HAP-1 (cell line): ENCODE data around the gene RAMACL.
"Not testable (repeated sequence)": the region's sequence is repeated elsewhere in the genome, so short reads cannot be mapped to it uniquely, and the experiment has no call there.

Experiments used
- DNase-seq, 2 experiments: peaks; one replicate each; pipeline ENCODE4 v3.0.0-alpha.2; 2016 to 2020; ENCODE audit warnings: low spot score in 2 of 2
- H3K27me3 ChIP-seq: fragments of 250-450 bp; sonication (Bioruptor Pico); 2 replicates; pipeline ENCODE4 v1.5.1; 2020; ENCODE audit warnings: low read depth, mild to moderate bottlenecking, moderate library complexity
- H3K36me3 ChIP-seq: fragments of 250-450 bp; sonication (Bioruptor Pico); replicated peaks from 2 replicates; pipeline ENCODE4 v1.5.1; 2020; ENCODE audit warnings: mild to moderate bottlenecking
- H3K4me1 ChIP-seq: fragments of 250-450 bp; sonication (Bioruptor Pico); 2 replicates; pipeline ENCODE4 v1.5.1; 2020; ENCODE audit warnings: mild to moderate bottlenecking
- H3K4me3 ChIP-seq: fragments of 250-450 bp; sonication (Bioruptor Pico); 2 replicates; pipeline ENCODE4 v1.5.1; 2020; ENCODE audit warnings: mild to moderate bottlenecking, moderate library complexity
- H3K9me3 ChIP-seq: fragments of 250-450 bp; sonication (Bioruptor Pico); 2 replicates; pipeline ENCODE4 v1.5.1; 2020; ENCODE audit warnings: mild to moderate bottlenecking, moderate library complexity
- in situ Hi-C: fragments of 300-500 bp; cut with MboI; formaldehyde crosslinking; loops from 3 replicates; pipeline ENCODE4 v1.14.3; 2020; ENCODE audit warnings: low sequenced_read_pairs, inconsistent platforms, mixed read lengths

The RAMACL gene

DNA sequence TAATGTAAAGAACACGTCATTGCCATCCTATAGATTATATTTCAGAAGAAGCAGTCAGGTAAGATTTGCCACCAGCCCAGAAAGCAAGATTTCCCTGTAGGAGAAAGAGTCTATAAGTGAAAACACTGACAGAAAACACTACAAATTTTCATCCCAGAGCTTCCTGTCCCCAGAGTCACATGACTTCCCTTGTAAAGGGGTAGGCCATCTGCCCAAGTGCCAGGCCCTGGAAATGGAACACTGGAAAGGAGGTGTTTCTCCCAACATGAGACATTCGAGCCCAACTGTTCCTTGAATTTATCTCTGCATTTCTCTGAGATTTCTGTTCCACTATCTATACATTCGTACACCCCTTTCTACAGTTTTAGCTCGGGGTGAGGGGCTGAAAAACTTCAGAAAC is 46.9 kb downstream of the RAMACL start:
- Histone ChIP-seq H3K4me1 (no peaks in the 10 kb centered on the region), H3K36me3 (no peaks in the 10 kb centered on the region), H3K27me3 (no peaks in the 10 kb centered on the region), H3K9me3 (no peaks in the 10 kb centered on the region), H3K4me3 (no peak overlapping the region)
- no peak for DNase-seq
- in situ Hi-C loops, result no loop called here

DNA sequence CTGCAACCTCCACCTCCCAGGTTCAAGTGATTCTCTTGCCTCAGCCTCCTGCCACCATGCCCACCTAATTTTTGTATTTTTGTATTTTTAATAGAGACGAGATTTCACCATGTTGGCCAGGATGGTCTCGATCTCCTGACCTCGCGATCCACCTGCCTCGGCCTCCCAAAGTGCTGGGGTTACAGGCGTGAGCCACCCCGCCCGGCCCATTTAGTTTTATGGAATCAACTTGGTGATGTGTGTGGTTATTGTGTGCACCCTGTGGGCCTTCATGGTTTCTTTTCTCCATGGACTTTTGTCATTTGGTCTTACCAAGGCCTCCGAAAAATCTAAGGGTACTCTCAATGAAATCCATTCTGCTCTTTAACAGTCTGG is 47.5 kb downstream of the RAMACL start:
- H3K9me3 ChIP-seq, in situ Hi-C loops: not testable (repeated sequence)

DNA sequence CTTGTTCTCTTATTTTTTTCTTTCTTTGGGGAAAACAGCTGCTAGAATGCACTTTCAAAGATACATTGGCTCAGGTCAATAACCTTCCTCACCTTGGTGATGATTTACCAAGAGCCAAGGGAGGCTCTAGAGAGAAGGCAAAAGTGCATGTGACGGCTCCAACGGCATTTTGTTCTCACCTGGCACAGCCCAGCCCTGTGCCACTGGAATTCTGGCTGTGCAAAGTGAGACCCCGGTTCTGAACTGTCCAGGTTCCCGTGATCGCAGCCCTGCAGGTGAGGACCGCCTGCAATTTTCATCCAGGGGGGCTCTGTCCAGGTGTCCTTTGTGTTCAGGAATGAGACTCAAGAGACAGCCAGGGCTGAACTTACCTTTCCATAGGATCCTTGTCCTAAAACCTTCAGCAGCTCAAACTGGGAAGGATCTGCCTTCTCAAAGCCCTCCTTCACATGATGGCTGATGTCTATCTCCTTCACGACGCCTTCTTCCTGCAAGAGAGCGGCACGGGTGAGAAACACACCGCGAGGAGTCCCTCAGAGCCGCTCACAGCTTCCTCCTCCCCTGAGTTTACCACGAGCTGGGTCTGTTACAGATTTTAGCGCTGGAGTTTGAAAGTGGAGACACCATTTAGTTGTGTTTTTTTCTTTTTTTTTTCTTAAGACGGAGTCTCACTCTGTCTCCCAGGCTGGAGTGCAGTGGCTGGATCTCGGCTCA is 48.0 kb downstream of the RAMACL start:
- no peaks in the 10 kb centered on the region for H3K9me3 ChIP-seq
- no peak overlapping the region for H3K4me3 ChIP-seq
- no peaks in the 10 kb centered on the region for H3K4me1 ChIP-seq
- in situ Hi-C loops, result no loop called here
- DNase-seq, result no peak
- H3K36me3 ChIP-seq, result no peaks in the 10 kb centered on the region
- H3K27me3 ChIP-seq, result no peaks in the 10 kb centered on the region

More for the DNA sequence above, 47.5 kb downstream of the RAMACL start:
- H3K36me3 ChIP-seq, H3K4me3 ChIP-seq, H3K27me3 ChIP-seq, DNase-seq, H3K4me1 ChIP-seq: not testable (repeated sequence)

DNA sequence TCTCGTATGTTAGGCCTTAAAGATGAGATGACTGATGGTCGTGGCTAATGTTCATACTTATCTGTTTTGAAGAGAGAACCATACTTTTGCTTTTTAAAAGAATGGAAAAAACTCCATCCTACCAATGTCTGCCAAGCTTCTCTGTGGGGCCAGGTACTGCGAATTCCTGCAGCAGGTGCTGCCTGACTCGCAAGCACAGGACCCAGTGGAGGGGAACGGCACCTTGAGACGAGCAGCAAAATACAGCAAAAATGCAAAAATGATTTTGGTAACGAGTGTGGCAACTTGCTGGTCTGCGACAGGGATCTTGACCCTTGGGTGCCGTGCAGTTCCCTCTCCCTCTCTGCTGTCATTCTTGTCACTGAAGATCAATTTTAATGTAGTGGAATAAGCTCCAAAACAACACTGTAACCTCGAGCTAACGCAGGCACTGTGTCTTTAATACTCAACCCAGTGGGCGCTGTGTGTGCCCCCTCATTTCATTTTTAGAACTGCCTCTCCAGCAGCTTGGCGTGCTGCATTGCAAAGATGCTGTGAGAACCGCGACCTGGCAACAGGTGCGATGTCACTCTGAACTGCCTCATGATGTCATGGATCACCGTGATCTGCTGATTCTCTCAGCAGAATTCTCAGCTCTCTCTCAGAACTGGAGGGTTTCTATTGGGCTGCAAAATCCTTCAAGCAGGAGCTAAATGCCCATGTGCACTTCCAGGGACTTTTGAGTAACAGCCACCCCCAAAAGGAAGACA is 51.6 kb downstream of the RAMACL start:
- Histone ChIP-seq H3K27me3 (no peaks in the 10 kb centered on the region), H3K4me3 (no peak overlapping the region), H3K4me1 (no peaks in the 10 kb centered on the region), H3K9me3 (no peaks in the 10 kb centered on the region), H3K36me3 (no peaks in the 10 kb centered on the region)
- in situ Hi-C loops, result no loop called here
- DNase-seq, result no peak

DNA sequence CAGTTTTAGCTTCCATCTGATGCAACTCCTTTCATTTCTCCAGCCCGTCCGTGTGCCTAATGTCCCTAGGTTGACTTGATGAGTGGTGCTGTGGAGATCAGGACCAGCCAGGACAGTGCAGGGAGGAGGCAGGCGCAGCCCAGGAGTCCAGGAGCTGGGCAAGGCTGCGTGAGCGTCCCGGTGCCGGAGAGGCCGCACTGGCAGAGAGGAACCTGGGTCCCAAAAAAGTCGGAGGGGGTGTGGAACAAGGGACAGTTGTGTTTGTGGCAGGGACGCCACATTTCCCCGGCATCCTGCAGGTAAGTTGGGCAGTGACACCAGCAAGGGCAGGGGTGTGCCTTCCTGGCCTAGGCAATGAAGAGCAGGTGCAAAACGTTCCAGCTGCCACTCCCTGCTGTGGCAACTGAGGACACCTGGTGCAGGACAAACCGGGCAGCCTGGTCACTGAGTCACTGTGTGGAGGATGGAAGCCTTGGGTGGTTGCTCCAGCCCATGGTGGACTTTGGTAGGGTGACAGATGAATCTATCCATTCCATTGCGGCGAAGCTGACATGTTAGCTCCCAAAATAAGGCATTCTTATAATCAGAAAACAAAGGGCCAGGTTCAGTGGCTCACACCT is 53.2 kb downstream of the RAMACL start:
- no peak for DNase-seq

More for the DNA sequence above, 53.2 kb downstream of the RAMACL start:
- H3K36me3 ChIP-seq, result no peaks in the 10 kb centered on the region
- no peaks in the 10 kb centered on the region for H3K27me3 ChIP-seq
- H3K9me3 ChIP-seq, result no peaks in the 10 kb centered on the region
- in situ Hi-C loops, result no loop called here
- no peaks in the 10 kb centered on the region for H3K4me1 ChIP-seq
- no peak overlapping the region for H3K4me3 ChIP-seq
